Gastroesophageal sphincter (tissue), 3 donors: Measurements from ENCODE around the gene TRIO.

Source experiments
- CTCF ChIP-seq, 4 experiments: fragments of 200-600 bp in 2 of 4; fragments of 450-650 bp in 2 of 4; sonication (generic) in 1 of 4; IDR thresholded peaks; one replicate each; pipeline ENCODE4 v1.5.1; 2017 to 2019; ENCODE audit warnings: antibody characterized with exemption in 4 of 4, mild to moderate bottlenecking in 2 of 4, moderate library complexity in 2 of 4
- EP300 ChIP-seq: sonication (generic); formaldehyde crosslinking; IDR thresholded peaks from one replicate; pipeline ENCODE4 v1.6.1; 2017; ENCODE audit warnings: antibody characterized with exemption, mild to moderate bottlenecking
- POLR2A ChIP-seq, 2 donors: fragments of 450-650 bp; IDR thresholded peaks; one replicate each; pipeline ENCODE4 v1.6.1; 2017; ENCODE audit warnings: antibody characterized with exemption in 2 of 2, mild to moderate bottlenecking in 2 of 2, moderate library complexity in 1 of 2
- POLR2AphosphoS5 ChIP-seq: sonication (generic); formaldehyde crosslinking; IDR thresholded peaks from one replicate; pipeline ENCODE4 v1.6.1; 2017; ENCODE audit warnings: antibody characterized with exemption

GRCh38 chr5:14216902-14217301 lies 73.8 kb downstream of the TRIO start:
- no peak for TF ChIP-seq CTCF (IDR thresholded peaks at IDR 0.05)
- no peak for TF ChIP-seq POLR2A (IDR thresholded peaks at IDR 0.05)
- TF ChIP-seq EP300: no peak
- peak; percentile 20 for TF ChIP-seq POLR2AphosphoS5
